GM18526 (cell line): ENCODE results near the gene SH2D7.

ENCODE experiments used
- POLR2A ChIP-seq: IDR thresholded peaks from 3 replicates; pipeline ENCODE4 v1.6.1; 2011; ENCODE audit not compliant: insufficient read length; ENCODE audit errors: extremely low read depth

The SH2D7 gene

DNA sequence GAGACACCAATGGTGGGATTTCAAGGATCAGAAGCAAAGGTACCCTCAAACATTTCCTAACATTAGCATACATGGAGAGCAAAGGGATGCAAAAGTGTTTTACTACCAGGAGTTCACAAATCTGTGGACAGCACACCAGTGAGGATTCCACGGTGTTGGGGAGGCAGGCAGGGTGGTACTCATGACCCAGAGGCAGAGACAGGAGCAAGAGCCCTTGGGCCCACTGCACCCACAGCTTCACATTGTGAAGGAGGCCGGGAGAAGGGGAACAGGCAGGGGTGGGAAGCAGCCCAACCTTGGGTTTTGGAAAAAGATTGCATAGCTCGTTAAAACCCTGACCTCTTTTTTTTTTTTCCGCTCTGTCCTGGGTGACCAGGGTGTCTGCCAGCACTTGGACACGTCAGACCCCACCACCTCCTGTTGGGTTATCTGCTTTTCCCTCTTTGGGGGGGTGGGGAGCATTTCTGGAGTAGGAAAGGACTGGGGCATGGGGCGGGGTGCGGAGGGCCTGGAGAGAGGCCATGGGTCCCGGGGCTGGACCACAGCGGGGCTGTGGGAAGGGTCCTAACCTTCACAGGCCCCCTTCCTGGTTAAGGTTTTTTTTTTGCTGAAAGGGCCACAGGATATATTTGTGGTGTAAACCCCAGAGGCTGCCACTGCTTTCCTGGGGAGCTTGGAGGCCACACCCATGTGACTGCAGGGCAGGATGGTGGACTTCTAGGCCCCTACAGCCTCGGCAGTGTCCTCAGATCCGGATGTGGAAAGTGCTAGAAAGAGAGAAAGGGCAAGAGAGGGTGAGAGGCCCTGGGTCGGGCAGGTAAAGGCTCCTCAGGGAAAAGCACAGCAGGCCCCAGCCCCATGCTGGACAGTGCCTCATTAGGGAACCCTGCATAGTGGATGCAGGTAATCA, 12.5 kb downstream of the SH2D7 start:
- no peak for TF ChIP-seq POLR2A

DNA sequence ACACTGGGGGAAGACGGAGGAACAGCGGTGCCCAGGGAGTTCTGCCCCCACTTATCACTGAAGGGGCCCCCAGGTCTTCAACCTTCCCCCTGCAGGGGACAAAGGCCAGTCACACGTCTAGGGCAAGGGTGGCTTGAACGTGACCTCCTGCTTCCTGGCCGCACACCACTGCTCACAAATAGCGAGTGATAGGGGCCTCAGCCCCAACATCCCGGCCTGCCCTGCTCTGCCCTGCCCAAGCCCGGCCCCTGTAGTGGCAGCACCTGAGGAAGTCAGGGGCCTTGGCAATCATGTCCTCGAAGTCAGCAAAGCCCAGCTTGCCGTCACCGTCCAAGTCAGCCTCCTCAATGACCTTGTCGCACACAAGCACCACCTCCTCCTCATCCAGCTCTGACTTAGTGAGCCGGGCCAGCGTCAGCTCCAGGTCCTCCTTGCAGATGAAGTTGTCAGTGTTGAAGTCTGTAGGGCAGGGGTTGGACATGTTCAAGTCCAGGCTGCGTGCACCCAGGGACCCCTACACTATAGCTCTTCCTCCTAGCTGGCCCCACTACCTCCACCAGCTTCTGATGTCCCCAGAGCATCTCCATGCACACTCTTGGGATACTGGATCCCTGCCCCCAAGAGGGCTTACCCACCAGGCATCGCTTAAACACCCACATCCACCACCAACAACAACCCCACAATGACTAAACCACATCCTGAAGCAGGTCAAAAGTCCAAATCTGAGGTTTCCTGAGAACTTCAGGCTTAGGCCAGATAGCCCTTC, 13.3 kb downstream of the SH2D7 start:
- no peak for TF ChIP-seq POLR2A

DNA sequence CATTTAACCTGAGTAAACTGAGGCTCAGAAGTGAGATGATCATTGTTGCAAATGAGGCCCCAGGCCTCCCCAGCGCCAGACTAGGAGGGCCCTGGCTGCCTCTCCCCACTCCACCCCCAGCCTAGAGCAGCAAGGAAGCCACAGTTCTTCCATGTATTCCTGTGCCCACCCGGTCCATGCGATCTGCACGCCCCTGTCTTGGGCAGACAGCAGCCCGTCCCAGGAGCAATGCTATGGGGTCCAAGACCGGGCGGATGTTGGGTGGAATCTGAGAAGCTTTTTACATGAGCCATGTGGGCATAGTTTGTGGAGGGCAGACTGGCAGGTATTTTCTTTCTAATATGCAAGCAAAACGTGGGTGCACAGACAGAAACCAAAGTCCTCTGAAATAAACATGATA, 15.1 kb downstream of the SH2D7 start:
- TF ChIP-seq POLR2A: no peak

DNA sequence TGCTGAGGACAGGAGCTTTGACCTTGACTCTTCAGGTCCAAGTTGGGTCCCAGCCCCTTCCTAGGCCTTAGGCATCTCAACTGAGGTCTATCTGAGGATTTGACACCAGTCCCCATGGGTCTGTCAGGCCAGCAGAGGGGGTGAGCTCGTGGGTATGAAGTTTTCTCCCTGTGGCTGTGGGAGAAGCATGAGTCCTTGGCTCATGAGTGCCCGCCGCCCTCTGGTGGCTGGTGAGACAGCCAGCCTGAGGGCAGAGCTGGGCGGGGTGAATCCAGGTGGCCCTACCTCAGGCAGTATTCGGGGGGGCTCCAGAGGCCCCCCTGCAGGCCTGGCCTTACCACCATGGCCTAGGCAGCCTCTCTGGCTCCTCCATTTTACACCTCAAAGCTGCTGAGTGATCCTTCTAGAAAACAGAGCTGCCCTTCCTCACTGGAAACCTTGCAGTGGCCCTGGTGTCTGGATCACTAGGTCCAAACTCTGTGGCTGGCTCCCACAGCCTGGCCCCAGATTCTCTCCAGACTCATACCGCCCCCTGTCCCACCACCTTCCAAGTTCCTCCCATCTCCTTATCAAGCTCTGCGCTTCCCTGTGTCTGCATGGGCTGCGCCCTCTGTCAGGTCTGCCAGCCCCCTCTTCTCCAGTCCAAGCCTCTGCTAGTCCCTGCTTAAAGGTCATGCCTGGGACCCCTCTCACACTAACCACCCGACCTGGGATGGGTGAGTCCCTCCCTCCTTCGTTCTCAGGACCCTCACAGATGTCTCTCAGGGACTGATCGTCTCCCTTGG, 16.1 kb downstream of the SH2D7 start:
- no peak for TF ChIP-seq POLR2A

DNA sequence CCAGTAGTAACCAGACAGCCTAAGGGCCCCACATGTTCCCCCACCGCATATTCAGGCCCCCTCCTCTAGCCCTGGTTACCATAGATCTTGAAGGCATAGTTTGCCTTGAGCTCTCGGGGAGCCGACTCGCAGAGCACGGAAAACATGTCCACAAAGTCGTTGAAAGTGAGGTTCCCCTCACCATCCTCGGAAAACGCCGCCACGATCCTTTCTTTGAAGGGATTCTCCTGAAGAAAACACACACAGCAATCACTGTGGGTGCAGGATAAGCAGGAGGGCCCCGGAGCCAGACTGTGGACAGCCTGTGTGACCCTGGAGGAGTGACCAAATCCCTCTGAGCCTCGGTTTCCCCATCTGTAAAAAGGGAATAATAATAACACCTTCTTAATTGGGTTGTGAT, 16.8 kb downstream of the SH2D7 start:
- TF ChIP-seq POLR2A: no peak

DNA sequence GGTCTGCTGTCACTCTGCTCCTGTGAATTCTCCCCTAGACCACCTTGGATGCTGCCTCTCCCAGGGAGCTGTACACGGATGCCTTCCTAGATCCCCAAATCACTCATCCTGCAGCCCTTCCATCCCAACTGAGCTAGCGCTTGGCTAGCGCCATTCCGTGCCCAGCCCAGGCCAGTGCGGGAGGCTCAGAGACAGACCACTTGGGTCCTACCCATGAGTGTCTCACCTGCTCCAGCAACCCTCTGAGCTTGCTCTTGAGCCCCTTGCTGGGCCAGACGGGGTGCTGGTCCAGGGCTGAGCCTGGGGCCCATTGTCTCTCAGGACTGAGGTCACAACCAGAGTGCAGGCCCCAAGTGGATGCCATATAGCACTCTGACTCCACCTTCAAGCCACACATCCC, 17.7 kb downstream of the SH2D7 start:
- TF ChIP-seq POLR2A: no peak

DNA sequence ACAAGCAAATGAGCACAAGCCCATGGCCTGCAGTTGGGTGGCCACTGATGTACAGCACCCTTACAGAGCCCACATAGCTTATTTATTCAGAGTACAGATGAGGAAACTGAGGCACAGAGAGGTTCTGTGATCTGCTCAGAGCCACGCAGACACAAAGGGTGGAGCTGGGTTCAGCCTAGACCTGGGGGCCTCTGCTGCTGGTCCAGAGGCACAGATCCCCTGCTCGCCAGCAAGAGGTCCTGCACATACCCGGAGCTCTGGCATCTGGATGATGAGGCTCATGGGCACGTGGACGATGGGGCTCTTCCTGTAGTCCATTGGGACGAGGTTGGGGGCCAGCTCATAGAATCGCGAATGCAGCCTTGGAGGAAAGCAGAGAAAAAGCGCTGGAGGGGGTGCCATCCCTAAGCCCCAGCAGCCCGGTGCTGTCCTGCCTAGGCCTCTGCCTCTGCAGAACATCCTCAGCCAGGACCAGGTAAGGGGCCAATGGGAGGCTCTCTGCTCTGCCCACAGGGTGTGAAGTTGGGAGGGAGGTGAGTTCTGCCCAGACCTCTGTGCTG, 18.6 kb downstream of the SH2D7 start:
- no peak for TF ChIP-seq POLR2A

DNA sequence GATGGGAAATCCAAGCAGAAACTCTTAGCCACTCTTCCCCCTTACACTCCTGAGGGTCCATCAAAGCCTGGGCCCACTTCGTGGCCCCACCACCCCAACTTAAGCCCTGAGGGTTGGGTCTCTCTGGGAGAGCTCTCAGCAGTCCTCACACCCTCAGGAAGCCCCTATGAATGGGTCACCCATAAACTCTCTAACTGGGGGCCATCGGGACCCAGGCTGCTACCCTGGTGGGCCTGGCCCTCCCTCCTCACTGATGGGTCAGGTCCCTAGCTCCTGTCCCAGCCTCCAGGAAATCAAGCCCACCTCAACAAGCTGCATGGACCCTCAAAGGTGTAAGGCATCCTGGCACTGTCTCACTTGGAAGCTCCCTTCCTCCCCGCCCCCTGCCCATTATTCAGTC, 19.4 kb downstream of the SH2D7 start:
- no peak for TF ChIP-seq POLR2A

DNA sequence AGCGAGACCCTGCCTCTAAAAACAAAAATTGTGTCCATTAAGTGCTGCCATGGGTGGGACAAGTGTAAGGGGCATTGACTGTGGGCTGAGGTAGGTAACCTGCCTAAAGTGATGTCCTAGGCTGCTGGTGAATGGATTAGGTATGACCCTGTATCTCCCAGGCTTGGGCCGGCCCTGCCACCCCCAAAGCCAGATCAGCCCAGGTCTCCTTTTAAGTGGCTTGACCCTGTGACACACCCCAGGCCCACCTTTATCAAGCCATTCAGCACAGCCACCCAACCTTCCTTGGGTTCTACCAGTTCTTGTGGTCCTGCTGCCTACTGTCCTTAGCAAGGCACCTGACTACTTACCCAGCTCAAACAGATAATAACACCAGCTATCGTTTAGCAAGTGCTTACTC, 20.2 kb downstream of the SH2D7 start:
- TF ChIP-seq POLR2A: no peak

DNA sequence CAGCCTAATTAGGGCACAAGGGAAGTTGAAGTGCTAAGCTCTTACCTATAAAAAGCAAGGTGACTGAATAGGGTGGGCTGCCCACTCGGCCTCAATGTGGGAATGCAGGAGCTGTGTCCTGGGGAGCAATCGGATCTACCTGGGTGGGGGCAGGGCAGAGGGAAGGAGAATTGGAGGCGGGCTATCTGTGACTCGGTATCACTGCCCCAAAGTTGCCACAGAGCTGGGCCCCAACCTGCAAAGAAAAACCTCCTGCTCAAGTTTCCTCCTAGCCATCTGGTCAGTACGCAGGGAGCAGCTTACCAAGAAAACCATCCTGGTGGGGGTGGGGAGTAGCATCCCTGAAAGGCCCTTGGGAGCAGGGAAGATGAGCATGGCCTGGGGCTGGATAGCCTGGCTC, 28.2 kb downstream of the SH2D7 start:
- TF ChIP-seq POLR2A: no peak

DNA sequence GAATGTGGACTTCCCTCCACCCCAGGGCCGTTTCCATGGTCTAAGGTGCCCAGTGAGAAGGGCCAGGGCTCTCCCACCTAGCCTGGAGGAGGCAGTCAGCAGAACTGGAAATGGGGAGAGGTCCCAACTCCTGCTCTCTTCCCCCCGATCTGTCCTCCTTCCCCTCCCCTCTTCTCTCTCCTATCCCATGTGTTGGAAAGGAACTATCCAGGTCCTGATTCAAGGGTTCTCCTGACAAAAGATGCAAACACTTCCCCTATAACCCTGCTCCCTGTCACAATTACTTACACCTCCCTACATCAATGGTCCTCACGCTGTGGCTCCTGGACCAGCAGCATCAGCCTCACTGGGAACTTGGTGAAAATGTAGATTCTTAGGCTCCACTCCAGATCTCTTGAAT, 32.9 kb downstream of the SH2D7 start:
- TF ChIP-seq POLR2A: no peak

DNA sequence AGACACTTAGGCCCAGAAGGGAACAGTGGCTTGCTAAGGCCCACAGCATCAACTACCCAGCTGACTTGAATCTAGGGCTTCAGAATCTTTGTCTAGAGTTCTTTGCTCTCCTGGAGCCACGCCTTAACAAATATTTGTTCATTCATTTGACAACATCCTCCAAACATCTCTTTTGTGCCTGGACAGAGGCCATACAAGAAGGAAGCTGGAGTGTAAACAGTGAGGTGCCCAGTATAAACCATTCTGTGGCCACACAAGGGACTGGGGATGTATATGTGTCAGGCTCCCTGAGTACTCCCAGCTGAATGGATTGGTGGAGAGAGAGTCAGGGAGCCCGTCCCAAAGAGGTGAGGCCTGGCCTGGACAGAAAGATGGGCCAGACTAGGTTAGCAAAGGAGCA, 35.5 kb downstream of the SH2D7 start:
- no peak for TF ChIP-seq POLR2A

DNA sequence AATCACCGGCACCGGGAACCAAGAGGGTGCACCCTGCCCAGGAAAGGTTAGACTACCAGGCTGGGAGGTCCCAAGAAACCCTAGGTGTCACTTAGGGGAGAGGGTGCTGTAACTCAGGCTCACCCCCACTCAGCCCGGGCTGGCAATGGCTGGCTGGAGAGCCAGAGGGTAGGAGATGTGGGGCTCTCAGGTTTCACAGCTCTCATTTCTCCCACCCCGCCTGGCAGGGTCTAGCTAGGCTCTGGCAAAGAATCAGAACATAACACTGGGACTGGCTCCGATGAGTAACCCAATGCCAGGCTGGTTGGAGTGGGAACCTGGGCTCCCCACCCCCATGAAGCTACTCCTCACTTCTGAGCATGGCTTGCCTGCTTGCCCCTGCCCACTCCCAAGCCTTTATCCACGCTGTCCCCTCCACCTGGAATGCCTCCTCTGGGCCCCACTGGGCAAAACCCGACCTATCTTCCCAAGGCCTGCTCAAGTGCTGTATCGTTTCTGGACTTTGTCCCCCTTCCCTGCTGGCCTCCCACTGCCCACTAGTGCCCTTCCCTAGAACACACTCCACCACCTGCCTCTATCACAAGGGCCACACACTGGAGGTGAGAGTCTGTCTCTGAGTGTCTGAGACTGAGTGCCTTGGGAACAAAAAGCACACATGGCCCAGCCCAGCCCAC, 36.9 kb downstream of the SH2D7 start:
- TF ChIP-seq POLR2A: no peak

DNA sequence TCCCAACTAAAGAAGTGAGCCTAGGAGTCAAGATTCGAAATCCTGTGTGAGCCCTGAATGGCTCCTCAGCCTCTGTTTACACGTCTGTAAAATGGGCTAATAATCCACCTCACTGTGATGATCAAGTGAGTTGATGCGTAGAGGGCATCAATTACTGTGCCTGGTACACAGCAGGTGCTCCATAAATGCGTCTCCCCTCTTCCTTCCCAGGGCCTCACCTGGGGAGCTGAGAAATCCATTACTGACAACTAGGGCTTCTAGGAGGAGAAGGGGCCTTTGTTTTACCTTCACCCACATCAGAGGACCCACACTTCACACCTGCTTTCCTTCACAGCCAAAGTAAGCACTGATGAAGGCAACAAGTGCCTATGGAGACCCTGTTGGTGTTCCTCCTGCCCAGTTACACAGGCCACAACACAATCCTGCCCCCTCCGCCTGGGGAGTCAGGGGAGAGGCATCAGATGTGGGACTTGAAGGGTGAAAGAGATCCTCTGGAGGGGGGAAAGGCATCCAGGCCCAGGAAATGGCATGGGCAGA, 37.5 kb downstream of the SH2D7 start:
- TF ChIP-seq POLR2A: no peak
